ENCODE data around the gene SLC38A1.
"Not testable (repeated sequence)": the region's sequence is repeated elsewhere in the genome, so short reads cannot be mapped to it uniquely, and the experiment has no call there.

DNA sequence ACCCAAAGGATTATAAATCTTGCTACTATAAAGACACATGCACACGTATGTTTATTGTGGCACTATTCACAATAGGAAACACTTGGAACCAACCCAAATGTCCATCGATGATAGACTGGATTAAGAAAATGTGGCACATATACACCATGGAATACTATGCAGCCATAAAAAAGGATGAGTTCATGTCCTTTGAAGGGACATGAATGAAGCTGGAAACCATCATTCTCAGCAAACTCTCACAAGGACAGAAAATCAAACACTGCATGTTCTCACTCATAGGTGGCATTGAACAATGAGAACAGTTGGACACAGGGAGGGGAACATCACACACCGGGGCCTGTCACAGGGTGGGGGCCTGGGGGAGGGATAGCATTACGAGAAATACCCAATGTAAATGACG lies 16.8 kb downstream of the SLC38A1 start:
- not testable (repeated sequence) for TF ChIP-seq POLR2A, EP300 (IDR thresholded peaks at IDR 0.05)
- TF ChIP-seq, protein P1, sequence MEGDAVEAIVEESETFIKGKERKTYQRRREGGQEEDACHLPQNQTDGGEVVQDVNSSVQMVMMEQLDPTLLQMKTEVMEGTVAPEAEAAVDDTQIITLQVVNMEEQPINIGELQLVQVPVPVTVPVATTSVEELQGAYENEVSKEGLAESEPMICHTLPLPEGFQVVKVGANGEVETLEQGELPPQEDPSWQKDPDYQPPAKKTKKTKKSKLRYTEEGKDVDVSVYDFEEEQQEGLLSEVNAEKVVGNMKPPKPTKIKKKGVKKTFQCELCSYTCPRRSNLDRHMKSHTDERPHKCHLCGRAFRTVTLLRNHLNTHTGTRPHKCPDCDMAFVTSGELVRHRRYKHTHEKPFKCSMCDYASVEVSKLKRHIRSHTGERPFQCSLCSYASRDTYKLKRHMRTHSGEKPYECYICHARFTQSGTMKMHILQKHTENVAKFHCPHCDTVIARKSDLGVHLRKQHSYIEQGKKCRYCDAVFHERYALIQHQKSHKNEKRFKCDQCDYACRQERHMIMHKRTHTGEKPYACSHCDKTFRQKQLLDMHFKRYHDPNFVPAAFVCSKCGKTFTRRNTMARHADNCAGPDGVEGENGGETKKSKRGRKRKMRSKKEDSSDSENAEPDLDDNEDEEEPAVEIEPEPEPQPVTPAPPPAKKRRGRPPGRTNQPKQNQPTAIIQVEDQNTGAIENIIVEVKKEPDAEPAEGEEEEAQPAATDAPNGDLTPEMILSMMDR (IDR thresholded peaks at IDR 0.05): not testable (repeated sequence)

Data from upper lobe of left lung (tissue), 4 donors.